Dendritic cell treated with granulocyte-macrophage colony-stimulating factor and Interleukin-4, amounts not matched to agents 40 ng/mL and 50 ng/mL, for 4 days (primary cell): ENCODE results near the gene UCN2.
"Not testable (repeated sequence)": the region's sequence is repeated elsewhere in the genome, so short reads cannot be mapped to it uniquely, and the experiment has no call there.

Experiments
- H3K27ac Mint-ChIP-seq: one replicate; pipeline ENCODE4 v1.8.0; 2022; ENCODE audit warnings: mild to moderate bottlenecking, mixed read lengths
- H3K27me3 Mint-ChIP-seq: one replicate; pipeline ENCODE4 v1.8.0; 2022; ENCODE audit warnings: mild to moderate bottlenecking, mixed read lengths
- H3K36me3 Mint-ChIP-seq: one replicate; pipeline ENCODE4 v1.8.0; 2022; ENCODE audit warnings: low read depth, mixed read lengths
- H3K4me1 Mint-ChIP-seq: one replicate; pipeline ENCODE4 v1.8.0; 2022; ENCODE audit warnings: low read depth, mixed read lengths
- H3K4me3 Mint-ChIP-seq: one replicate; pipeline ENCODE4 v1.8.0; 2022; ENCODE audit warnings: mild to moderate bottlenecking, moderate library complexity, mixed read lengths
- H3K9me3 Mint-ChIP-seq: one replicate; pipeline ENCODE4 v1.8.0; 2022; ENCODE audit warnings: mixed read lengths
- intact Hi-C: fragments of 100-400 bp; cut with micrococcal nuclease; formaldehyde crosslinking; loops from one replicate; pipeline ENCODE4 v1.15.0; 2022

The UCN2 gene

DNA sequence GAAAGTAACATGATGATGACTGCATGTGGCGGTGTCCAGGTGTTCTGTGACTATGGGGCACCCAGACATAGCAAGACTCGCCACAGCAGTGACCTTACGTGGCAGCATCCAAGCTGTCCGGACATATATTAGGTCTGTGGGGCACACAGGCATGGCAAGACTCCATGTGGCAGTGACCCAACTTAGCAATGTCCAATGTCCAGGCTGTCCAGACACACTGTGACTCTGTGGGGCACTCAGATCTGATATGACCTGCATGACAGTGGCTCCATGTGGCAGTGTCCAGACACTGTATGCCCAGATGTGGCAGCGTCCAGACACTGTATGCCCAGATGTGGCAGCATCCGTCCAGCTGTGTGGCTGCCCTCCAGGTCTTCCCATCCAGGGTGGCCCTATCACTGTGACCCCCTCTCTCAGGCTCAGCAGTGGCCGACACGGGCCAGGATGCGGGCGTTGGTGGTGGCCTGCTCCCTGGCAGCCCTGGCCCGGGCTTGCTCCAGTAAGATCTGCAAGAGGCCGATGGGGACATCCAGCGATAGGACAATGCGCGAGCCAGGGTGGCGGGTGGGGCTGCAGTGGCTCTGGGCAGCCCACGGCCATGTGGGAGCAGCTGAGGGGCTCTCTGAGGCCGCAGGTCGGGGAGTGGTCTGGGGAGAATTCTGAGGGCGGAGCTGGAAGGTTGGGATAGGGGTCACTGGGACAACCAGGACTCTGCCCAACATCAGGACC is 1.1 kb downstream of the UCN2 start:
- Mint-ChIP-seq H3K9me3 (no peaks in the 10 kb centered on the region), H3K27ac (peak overlapping the region; percentile 77), H3K36me3 (no peaks in the 10 kb centered on the region), H3K27me3 (no peaks in the 10 kb centered on the region), H3K4me3 (no peak overlapping the region), H3K4me1 (peaks cover 95% of the 10 kb centered on the region)
- intact Hi-C loops: no loop called here

- peaks cover 7% of the 10 kb centered on the region for H3K36me3 Mint-ChIP-seq
- H3K4me1 Mint-ChIP-seq: peaks cover 93% of the 10 kb centered on the region
- intact Hi-C loops: no loop called here
- no peaks in the 10 kb centered on the region for H3K27me3 Mint-ChIP-seq
- H3K9me3 Mint-ChIP-seq: no peaks in the 10 kb centered on the region
- H3K4me3 Mint-ChIP-seq: peak overlapping the region; percentile 66
- peak overlapping the region; percentile 98 for H3K27ac Mint-ChIP-seq
Measured at GRCh38 chr3:48561045-48561736, 2.4 kb downstream of the UCN2 start.

DNA sequence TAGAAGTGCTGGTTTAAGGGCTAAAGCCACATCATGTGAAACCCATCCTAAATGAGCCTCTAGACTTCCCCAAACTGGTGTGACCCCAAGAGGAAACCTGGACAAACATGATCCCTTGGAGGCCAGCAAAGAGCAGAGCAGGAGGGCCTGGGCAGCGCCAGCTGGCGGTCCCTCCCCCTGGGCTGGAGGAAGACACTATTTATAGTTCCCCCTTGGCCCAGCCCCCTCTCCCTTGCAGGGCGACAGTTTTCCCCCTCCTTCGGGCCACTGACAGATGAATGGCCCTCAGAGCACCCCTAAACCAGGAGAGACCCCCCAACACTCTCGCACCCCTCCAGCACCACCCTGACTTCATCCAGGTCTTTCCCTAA is 2.9 kb downstream of the UCN2 start:
- intact Hi-C loops: no loop called here
- Mint-ChIP-seq H3K27me3 (no peaks in the 10 kb centered on the region), H3K27ac (peak overlapping the region; percentile 98), H3K4me1 (peaks cover 93% of the 10 kb centered on the region), H3K4me3 (peak overlapping the region; percentile 66), H3K9me3 (no peaks in the 10 kb centered on the region), H3K36me3 (peaks cover 7% of the 10 kb centered on the region)

- peaks cover 93% of the 10 kb centered on the region for H3K4me1 Mint-ChIP-seq
- intact Hi-C loops: loop anchor here (5.0 kb wide), 2 partner anchors 49 to 79 kb away; partner anchors contain the start of genes SLC26A6 and UQCRC1
- peaks cover 7% of the 10 kb centered on the region for H3K36me3 Mint-ChIP-seq
- H3K27me3 Mint-ChIP-seq: no peaks in the 10 kb centered on the region
- H3K27ac Mint-ChIP-seq: peak overlapping the region; percentile 98
- H3K9me3 Mint-ChIP-seq: no peaks in the 10 kb centered on the region
- peak overlapping the region; percentile 66 for H3K4me3 Mint-ChIP-seq
Measured at GRCh38 chr3:48558493-48559134, 5.0 kb downstream of the UCN2 start.

GRCh38 chr3:48556796-48557626 is 6.6 kb downstream of the UCN2 start, which contains the start of gene PFKFB4:
TSS of gene PFKFB4 (minus strand) at chr3:48556803. CDS start at chr3:48556777, 26 bp downstream.
- H3K4me1 Mint-ChIP-seq: peaks cover 93% of the 10 kb centered on the region
- no peaks in the 10 kb centered on the region for H3K27me3 Mint-ChIP-seq
- intact Hi-C loops: loop anchor here (5.0 kb wide), 2 partner anchors 50 to 80 kb away; partner anchors contain the start of genes SLC26A6 and UQCRC1

GRCh38 chr3:48555949-48556795 is 7.4 kb downstream of the UCN2 start:
- Mint-ChIP-seq H3K4me3 (peak overlapping the region; percentile 85), H3K4me1 (peaks cover 85% of the 10 kb centered on the region), H3K9me3 (no peaks in the 10 kb centered on the region), H3K36me3 (peaks cover 21% of the 10 kb centered on the region), H3K27ac (peak overlapping the region; percentile 98), H3K27me3 (no peaks in the 10 kb centered on the region)
- intact Hi-C loops: loop anchor here (5.0 kb wide), 2 partner anchors 51 to 81 kb away; partner anchors contain the start of genes SLC26A6 and UQCRC1

More at GRCh38 chr3:48556796-48557626, 6.6 kb downstream of the UCN2 start, which contains the start of gene PFKFB4:
- peak within 1 kb of the TSS; percentile 85 for H3K4me3 Mint-ChIP-seq
- H3K9me3 Mint-ChIP-seq: no peaks in the 10 kb centered on the region
- H3K27ac Mint-ChIP-seq: peak within 1 kb of the TSS; percentile 98
- peaks cover 16% of the 10 kb centered on the region for H3K36me3 Mint-ChIP-seq

DNA sequence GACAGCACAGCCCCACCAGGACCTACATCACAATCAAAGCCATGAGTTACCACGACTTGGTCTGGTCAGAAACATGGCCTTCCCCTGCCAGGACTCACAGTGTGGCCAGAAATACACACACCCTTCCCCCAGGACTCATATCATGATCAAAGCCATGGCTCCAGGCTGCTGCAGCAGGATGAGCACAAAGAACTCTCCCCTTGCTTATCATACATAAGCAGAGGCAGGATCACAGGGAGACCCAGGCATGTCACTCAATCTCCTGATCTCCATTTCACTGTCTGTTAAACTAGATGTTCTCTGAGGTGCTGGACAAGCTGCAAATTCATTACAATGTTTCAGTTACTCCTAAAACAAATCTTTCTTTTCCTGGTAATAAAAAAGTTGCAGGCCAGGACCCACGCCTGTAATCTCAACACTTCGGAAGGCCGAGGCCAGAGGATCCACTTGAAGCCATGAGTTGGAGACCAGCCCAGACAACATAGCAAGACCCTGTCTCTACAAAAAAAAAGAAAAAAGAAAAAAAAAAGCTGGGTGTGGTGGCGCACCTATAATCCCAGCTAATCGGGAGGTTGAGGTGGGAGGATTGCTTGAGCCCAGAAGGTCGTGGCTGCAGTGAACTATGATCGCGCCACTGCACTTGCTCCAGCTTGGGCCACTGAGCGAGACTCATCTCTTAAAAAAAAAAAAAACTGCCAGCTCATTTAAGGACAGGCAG is 8.2 kb downstream of the UCN2 start:
- Mint-ChIP-seq H3K4me1 (peaks cover 83% of the 10 kb centered on the region), H3K27ac (peak overlapping the region; percentile 98), H3K36me3 (peaks cover 27% of the 10 kb centered on the region)

DNA sequence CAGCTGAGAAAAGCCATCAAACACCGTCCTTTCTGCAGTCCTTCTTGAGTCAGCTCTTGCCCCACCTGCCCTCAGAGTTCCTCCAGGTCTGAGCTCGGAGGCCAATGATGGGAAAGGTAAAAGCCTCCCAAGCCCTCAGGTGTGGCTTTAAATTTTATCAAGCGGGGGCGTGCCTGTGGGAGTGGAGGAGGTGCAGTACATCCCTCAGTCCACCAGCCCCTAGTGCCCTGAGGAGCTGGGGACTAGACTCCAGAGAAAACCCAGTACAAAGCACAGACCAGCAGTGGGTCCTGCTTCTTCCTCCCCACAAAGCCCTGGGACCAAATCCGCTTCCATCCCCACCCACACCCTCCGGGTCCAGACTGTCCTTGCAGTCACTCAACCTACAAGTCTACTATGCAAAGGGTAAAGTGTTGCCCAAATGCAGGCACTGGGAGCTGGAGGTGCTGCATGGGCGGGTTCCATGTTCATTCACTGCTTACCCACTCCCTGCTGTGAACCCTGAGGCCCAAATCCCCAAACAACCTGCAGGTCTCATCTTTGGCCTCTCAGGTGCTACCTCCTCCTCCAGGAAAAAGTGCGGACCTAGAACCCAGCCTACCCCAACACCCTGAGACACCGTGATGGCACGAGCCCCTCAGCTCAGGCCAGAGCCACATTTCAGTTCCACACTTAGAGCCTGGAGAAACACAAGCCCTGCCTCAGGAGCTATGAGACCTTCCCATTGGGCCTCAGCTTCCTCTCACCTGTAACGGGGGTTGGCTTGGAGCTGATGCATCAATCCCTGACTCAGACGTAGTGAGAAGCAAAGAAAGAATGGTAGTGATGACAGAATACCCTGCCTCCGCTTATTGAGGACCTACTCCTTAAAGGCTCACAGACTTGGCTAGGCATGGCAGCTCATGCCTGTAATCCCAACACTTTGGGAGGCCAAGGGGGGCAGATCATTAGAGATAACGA is 9.4 kb downstream of the UCN2 start:
- H3K36me3 Mint-ChIP-seq: peaks cover 38% of the 10 kb centered on the region
- H3K9me3 Mint-ChIP-seq: no peaks in the 10 kb centered on the region
- peaks cover 83% of the 10 kb centered on the region for H3K4me1 Mint-ChIP-seq
- intact Hi-C loops: no loop called here
- H3K27me3 Mint-ChIP-seq: no peaks in the 10 kb centered on the region
- H3K27ac Mint-ChIP-seq: peak overlapping the region; percentile 83
- no peak overlapping the region for H3K4me3 Mint-ChIP-seq

More for the DNA sequence above, 8.2 kb downstream of the UCN2 start:
- Mint-ChIP-seq H3K9me3 (no peaks in the 10 kb centered on the region), H3K27me3 (no peaks in the 10 kb centered on the region), H3K4me3 (peak overlapping the region; percentile 85)
- intact Hi-C loops: loop anchor here (5.0 kb wide), 2 partner anchors 52 to 82 kb away; partner anchors contain the start of genes SLC26A6 and UQCRC1

GRCh38 chr3:48553361-48553760 is 10.2 kb downstream of the UCN2 start:
- Mint-ChIP-seq H3K36me3 (peaks cover 46% of the 10 kb centered on the region), H3K9me3 (no peaks in the 10 kb centered on the region), H3K4me3 (peak overlapping the region; percentile 22), H3K27ac (peak overlapping the region; percentile 83), H3K4me1 (peaks cover 83% of the 10 kb centered on the region), H3K27me3 (no peaks in the 10 kb centered on the region)
- intact Hi-C loops: no loop called here

- Mint-ChIP-seq H3K27ac (peak overlapping the region; percentile 39), H3K36me3 (peaks cover 56% of the 10 kb centered on the region), H3K27me3 (no peaks in the 10 kb centered on the region), H3K4me3 (no peak overlapping the region), H3K9me3 (no peaks in the 10 kb centered on the region), H3K4me1 (peaks cover 76% of the 10 kb centered on the region)
- intact Hi-C loops: no loop called here
Measured at GRCh38 chr3:48552111-48552951, 11.2 kb downstream of the UCN2 start.

DNA sequence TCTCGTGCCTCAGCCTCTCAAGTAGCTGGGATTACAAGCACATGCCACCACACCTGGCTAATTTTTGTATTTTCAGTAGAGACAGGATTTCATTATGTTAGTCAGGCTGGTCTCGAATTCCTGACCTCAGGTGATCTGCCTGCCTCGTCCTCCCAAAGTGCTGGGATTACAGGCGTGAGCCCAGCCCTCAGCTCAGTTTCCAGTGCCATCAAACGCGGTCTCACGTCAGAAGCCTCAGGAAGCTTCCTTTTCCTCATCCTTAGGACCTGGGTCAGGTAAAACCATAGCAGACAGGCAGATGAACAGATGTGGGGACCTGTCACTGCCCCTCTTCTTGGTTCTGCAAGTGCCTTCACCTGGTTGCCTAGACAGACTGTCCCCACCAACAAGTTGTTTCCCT is 11.9 kb downstream of the UCN2 start:
- H3K9me3 Mint-ChIP-seq, H3K4me3 Mint-ChIP-seq, H3K27me3 Mint-ChIP-seq, intact Hi-C loops: not testable (repeated sequence)
- H3K4me1 Mint-ChIP-seq: peaks cover 69% of the 10 kb centered on the region
- peaks cover 61% of the 10 kb centered on the region for H3K36me3 Mint-ChIP-seq
- H3K27ac Mint-ChIP-seq: peak overlapping the region; percentile 39
